ENCODE measurements around the gene C17orf100. TPM values are rescaled to one million over a fixed set of nuclear protein-coding genes. Genes with fewer than 3 reads are reported as not detected.
A peak's percentile ranks its signal among the peaks of the same experiment; 100 is the strongest.

Gene C17orf100
- total RNA-seq: 2.1 TPM

DNA sequence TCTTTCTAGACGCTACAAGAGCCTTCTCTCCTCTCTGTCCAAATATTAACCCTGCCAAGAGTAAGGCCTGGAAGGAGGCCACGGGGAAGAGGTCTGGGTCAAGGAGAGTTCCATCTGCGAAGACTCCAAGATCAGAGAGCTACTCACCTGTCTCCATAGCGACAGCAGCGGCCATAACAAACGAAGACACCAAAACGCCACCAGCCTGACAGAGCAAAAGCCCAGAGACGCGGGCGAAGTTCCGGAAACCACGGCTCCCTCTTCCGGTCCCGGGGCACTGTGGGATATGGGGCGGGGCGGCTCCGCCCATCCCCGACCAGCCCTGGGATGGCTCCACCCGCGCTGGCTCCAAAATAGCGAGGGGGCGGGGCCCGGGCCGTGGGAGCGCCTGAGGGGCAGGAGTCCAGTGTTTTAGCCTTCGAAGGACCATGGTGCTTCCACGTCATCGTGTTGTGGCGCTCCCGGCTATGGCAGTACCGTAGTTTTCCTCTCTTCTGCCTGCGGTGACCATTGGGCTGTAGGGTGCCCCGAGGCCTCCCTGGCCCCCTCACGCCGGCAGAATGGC, at the start of gene C17orf100, which contains the start of gene MED31:
Gene C17orf100 (plus strand): TSS at position 409 of the 565 bp plus-strand sequence. CDS start 152 bp downstream, at position 561.
Gene MED31 (minus strand): TSS at position 252 of the 565 bp plus-strand sequence. CDS start 77 bp downstream, at position 175.
- peak; percentile 96 for DNase-seq (ENCODE audit: low spot score)
- ATAC-seq: peak; percentile 98
- intact Hi-C loops (cut with DNase I): no loop called here

DNA sequence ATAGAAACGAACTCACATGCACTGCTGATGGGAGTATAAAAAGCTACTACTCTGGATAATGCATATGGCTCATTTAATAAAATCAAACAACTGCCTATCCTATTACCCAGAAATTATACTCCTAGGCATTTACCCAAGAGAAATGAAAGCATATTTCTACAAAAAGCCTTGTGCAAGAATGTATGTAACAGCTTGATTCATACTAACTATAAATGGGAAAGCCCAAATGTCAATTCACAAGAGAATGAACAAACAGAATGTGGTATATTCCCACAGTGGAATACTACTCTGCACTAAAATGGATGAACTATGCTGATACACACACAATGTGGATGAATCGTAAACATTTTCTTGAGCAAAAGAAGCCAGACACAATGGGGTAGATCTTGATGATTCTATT, 49.4 kb upstream of the C17orf100 start:
- DNase-seq (ENCODE audit: low spot score) (no peak), ATAC-seq (no peak)
- intact Hi-C loops (cut with DNase I): no loop called here

DNA sequence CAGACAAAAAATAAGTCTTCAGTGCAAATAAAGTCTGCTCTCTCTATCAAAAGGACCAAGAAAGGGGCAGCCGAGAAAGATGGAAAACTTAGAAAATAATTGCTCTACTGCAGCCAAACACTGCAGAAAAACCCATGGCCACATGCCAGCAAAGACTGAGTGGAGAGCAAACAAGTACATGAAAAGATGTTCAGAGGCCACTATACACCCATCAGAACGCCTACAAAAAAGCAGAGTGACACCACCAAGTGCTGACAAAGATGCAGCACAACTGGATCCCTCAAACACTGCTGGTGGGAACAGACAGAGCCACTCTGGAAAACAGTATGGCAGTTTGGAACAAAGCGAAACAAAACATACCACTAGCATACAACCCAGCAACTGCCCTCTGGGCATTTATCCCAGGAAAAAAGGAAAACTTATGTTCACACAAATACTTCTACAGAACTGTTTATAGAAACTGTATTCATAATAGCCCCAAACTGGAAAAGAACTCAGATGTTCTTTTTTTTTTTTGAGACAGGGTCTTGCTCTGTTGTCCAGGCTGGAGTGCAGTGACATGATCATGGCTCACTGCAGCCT, 47.7 kb upstream of the C17orf100 start:
- intact Hi-C loops (cut with DNase I): no loop called here
- ATAC-seq (no peak), DNase-seq (ENCODE audit: low spot score) (peak; percentile 64)

DNA sequence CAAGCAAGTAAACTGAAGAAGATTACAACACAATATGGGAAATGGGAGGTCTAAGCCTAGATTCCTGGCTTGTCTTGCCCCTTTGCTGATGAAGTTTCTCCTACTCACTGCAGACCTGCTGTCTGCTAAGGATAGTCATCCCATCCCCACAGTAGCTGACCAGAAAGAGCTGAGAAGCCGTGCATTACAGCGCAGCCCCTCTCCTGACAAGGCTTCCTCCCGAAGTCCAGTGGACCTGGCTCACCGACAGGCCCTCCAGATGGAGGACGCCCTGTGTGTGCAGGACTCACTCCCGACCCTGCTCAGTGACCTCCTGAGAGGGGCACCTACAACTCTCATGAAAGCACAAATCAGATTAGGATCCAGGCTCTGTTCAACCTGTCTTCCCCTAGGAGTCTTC, 46.4 kb upstream of the C17orf100 start:
- intact Hi-C loops (cut with DNase I): no loop called here
- ATAC-seq (no peak), DNase-seq (ENCODE audit: low spot score) (no peak)

DNA sequence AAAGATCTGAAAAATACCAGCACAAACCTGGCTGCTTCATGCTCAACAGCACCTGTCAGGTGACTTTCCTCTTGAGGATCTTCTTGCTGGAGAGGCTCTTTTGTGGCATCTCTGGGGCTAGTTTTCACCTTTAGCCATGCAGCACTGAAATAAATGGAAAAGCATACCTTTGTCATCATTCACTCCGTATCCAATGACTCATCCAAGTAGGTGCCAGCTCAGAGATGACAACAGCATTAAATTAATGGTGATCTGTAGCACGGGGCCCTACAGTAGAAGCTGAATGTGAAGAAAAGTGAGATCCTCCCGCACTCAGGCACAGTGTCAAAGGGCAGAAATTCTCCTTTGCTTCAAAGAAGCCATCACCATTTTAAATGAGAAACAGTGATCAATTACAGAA, 43.2 kb upstream of the C17orf100 start:
- no peak for DNase-seq (ENCODE audit: low spot score)
- no peak for ATAC-seq
- intact Hi-C loops (cut with DNase I): no loop called here

DNA sequence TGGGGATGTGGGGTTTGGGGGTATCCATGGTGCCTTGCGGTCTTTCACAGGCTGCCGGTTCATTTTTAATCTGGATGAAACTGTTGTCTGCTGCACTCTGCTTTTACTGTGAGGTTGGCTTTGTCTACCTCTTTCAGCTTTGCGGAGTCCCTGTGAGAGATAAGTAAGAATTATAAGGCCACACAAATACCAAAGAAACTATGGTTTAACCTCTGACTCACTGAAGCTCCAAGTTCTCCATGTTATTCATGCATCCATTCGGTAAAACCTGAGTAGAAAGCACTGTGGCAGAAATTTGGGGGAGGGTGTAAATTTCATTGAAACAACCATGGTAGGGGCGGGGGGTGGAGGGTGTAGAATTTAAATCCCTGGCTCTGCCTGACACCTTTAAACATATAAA, 41.6 kb upstream of the C17orf100 start:
- DNase-seq (ENCODE audit: low spot score) (no peak), ATAC-seq (no peak)
- intact Hi-C loops (cut with DNase I): no loop called here

DNA sequence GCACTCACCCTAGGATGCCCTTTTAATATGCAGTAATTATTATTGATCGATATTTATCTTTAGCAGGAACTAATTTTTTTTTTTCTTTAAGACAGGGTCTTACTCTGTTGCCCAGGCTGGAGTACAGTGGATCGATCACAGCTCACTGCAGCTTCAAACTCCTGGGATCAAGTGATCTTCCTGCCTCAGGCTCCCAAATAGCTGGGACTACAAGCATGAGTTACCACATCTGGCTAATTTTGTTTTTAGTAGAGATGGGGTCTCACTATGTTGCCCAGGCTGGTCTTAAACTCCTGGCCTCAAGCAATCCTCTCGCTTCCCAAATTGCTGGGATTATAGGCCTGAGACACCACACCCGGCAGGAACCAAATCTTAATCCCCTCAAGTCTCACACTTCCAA, 40.3 kb upstream of the C17orf100 start:
- ATAC-seq (no peak), DNase-seq (ENCODE audit: low spot score) (no peak)
- intact Hi-C loops (cut with DNase I): no loop called here

DNA sequence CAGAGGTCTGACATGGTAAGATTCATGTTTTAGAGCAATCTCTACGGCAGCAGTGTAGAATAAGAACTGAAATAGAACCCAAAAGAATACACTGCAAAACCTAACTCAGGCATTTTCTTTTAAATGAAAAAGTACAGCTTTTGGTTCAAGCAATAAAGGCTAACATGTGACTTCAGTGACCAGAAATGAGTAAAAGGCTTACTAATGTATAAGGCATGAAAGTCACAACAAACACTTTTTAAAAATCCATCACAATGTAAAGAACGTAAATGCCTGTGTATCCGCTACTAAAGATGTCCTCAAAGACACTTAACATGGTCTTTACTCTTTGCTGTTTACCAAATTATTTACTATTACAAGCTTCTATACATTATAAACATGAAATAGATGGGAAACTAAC, 27.6 kb upstream of the C17orf100 start:
- ATAC-seq (no peak), DNase-seq (ENCODE audit: low spot score) (no peak)
- intact Hi-C loops (cut with DNase I): no loop called here

DNA sequence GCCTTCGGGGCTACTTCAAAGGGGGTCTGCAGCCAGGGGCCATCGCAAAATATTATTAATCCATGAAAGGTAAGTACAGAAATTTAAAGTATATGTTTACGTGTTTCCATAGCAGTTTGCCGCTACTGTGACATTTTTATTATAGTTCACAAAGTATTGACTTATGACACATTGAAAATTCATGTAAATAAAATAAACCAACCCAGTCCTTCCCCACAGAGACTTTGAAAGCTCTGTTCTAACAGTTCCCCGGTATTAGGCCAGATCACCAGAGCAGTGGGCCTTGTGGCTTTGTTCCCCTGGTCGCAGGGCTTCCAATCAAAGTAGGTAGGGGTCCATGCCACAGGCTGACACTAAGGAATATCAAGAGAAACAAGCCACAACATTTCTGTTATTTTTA, 24.9 kb upstream of the C17orf100 start:
- intact Hi-C loops (cut with DNase I): no loop called here
- DNase-seq (ENCODE audit: low spot score): no peak
- no peak for ATAC-seq

DNA sequence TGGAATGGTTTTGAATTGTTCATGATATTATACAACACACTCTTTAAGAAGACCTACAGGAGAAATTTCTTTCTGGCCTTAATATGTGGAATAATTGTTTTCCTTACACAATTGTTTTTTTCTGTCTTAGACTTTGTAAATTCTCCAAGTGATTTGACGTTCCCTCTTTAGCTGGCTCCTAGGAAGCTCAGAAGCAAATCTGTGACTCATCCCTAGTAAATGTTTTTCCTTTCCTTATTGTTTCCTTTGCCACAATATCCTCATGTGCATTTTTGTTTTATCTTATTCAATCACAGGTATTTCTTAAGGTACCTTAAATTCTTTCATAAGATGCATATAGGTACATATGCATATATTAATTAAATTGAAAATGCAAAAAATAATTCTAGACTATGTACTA, 24.5 kb upstream of the C17orf100 start:
- DNase-seq (ENCODE audit: low spot score) (no peak), ATAC-seq (no peak)
- intact Hi-C loops (cut with DNase I): no loop called here

DNA sequence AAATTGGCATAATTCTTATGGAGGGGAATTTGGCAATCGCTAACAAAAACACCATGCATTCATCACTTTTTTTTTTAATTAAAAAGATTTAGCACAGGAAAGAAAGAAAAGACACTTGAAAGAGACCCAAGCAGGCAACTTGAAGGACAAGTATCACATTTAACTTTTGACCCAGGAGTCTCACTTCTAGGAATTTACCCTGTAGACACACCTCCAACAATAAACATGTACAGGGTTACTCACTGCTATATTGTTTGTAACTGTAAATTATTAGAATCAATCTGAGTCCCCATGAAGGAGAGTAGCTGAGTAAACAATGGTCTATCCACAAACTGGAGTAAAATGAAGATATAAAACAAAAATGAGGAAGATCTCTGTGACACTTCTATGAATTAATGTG, 21.2 kb upstream of the C17orf100 start:
- no peak for DNase-seq (ENCODE audit: low spot score)
- no peak for ATAC-seq
- intact Hi-C loops (cut with DNase I): no loop called here

DNA sequence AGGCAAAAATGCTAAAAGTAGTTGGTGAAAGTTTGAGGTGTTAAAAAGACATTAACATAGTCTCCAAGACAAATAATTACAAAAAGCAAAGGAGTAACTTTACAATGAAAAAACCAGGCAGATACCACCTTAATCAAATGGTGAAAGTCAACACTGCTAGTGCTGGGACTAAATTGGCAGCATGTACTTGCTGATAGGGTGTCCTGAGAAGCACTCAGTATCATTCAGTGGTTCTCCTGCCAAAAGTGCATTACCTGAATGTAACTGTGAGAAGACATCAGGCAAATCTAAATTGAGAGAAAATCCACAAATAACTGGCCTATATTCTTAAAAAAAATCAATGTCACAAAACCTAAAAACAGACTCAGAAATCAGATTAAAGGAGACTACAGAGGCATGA, 19.0 kb upstream of the C17orf100 start:
- ATAC-seq: no peak
- no peak for DNase-seq (ENCODE audit: low spot score)
- intact Hi-C loops (cut with DNase I): no loop called here

DNA sequence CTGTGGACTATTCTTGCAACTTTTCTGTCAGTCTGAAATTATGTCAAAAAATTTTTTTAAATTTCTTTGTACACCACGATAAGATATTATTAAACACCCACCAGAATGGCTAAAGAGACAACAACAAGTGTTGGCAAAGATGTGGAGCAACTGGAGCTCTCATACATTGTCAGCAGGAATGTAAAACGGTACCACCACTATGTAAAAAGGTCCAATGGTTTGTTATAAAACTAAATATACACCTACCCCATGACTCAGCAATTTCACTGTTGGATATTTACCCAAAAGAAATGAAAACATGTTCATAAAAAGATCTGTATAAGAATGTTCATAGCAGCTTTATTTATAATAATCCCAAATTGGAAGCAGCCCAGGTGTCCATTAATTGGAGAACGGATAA, 18.3 kb upstream of the C17orf100 start:
- intact Hi-C loops (cut with DNase I): no loop called here
- no peak for ATAC-seq
- DNase-seq (ENCODE audit: low spot score): no peak

DNA sequence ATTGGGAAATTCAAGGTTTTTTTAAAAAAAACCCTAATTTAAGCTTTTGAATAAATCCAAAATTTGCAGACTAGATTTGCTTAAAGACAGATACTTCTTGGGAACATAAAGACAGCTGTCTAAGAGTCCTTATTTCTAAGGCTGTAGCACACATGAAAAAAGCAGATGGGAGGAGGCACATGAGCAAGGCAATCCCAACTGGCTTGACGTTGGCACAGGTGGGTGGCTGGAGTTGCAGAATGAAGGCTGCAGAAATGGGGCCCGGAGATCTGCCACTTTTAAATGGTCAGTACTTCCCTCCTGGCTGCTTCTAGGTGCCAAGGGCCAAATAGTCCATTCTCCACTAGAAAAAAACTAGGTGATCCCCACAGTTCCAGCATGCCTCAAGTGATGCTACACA, 15.5 kb upstream of the C17orf100 start:
- no peak for DNase-seq (ENCODE audit: low spot score)
- ATAC-seq: no peak
- intact Hi-C loops (cut with DNase I): no loop called here

DNA sequence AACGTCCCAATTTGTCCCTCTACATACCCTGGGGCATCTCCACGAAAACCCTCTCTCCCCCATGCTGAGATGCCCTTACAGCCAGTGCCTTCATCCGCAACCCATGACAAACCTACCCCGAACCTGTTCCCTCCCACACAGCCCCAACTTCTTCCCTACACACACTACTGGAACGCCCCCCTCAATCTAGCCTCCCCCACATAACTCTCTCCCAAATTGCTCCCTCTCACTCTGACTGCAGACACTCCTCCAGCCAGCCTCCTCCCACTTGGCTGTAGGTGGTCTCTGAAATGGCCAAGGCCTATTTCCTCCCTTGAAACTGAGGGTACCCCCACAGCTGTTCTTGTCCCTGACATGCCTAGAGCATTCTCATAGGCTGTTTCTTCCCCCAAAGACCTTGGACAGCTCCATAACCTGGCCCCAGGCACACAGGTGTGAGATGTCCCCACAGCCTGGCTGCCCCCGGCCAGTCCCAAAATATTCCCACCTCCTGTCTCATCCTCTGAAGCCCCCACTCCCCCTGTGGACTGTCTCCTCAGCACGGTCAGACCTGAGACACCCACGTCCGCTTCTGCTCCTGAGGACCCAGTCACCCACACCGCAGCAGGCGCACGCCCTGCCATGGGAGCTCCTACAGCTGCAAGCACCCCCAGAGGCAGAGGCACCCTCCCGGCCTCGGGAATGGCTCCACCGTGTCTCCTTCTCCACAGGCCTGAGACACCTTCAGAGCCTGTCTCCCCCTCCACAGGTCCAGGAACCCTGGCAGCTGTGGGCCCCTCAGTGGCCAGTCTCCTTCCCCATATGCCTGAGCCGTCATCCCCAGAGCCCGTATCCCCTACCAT, 14.7 kb upstream of the C17orf100 start:
- intact Hi-C loops (cut with DNase I): no loop called here
- no peak for ATAC-seq
- no peak for DNase-seq (ENCODE audit: low spot score)

DNA sequence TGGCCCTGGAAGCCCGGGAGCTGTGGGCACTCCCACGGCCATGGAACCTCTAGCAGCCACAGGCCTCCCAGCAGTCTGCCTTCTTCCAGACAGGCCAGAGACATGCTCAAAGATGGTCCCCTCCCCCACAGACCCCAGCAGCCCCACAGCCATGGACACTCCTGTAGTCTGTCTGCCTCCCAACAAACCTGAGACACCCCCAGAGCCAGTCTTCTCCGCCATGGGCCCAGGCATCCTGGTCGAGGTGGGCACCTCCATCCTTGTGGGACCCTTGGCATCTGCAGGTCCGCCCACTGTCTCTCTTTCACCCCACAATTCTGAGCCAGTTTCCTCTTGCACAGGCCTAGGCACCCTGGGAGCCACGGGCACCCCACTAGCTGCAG, 14.1 kb upstream of the C17orf100 start:
- intact Hi-C loops (cut with DNase I): no loop called here
- ATAC-seq (no peak), DNase-seq (ENCODE audit: low spot score) (no peak)

DNA sequence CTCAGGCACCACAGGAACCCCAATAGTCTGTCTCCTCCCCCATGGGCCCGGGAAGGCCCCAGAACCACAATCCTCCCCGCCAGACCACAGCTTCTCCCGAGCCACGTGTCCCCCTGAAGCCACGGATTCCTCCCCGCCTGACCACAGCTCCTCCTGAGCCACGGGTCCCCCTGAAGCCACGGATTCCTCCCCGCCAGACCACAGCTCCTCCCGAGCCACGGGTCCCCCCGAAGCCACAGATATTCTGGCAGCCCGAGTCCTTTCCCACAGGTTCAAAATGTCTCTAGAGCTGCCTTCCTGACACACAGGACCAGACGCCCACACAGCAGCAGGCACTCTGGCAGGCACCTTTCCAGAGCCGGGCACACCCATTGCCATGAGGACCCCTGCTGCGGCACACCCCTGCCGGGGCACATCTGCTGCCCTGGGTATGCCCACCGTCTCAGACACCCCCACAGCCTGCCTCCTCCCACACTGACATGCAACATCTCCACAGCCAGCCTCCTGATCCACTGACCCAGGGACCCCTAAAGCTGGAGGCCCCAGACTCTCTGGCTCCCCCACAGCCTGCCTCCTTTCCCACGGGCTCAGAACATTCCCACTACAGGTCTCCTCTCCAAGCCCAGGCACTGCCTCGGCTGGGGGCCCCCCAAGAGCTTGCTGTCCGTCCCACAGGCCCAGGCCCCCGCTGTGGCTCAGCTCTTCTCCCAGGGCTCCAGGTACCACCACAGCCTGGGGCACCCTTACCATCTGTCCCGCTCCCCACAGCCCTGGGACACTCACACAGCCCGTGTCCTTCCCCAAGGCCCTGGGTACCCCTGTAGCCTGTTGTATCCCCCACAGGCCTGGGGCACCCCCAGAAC, 13.3 kb upstream of the C17orf100 start:
- intact Hi-C loops (cut with DNase I): no loop called here
- DNase-seq (ENCODE audit: low spot score): no peak
- no peak for ATAC-seq

DNA sequence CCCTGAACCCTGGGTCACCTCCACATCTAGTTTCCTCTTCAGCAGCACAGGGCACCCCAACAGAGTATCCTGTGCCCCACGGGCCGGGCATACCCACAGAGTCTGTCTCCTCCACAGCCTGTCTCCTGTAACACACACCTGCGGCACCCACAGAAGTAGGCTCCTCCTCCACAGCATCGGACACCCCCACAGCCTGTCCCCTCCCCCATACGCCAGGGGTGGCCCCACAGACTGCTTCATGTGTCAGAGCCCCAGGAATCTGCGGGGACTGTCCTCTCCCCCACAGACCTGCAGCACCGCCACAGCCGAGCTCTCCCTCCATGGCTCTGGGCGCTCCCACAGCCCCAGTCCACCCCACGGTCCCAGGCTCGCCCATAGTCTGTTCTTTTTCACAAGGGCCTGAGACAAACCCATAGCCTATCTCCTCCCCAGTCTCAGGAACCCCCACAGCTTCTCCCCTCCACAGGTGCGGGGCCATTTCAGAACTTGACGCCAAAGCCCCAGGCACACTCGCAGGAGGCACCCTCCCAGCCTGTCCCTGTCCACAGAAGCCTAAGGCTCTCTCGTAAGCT, 12.5 kb upstream of the C17orf100 start:
- intact Hi-C loops (cut with DNase I): no loop called here
- ATAC-seq (no peak), DNase-seq (ENCODE audit: low spot score) (no peak)
